PC-3 (cell line): ENCODE results near the gene AFF3.

Experiments used
- EZH2 ChIP-seq: fragments of 300-600 bp; sonication (generic); IDR thresholded peaks from one replicate; pipeline ENCODE4 v1.6.1; 2017; ENCODE audit warnings: antibody characterized with exemption, mild to moderate bottlenecking, low read length; ENCODE audit not compliant: unreplicated experiment
- EZH2phosphoT487 ChIP-seq: fragments of 300-600 bp; sonication (generic); IDR thresholded peaks from 2 replicates; pipeline ENCODE4 v1.6.1; 2018; ENCODE audit warnings: mild to moderate bottlenecking, antibody characterized with exemption, low read length, borderline replicate concordance
- TF ChIP-seq, protein P1 (sequence below): fragments of 300-600 bp; sonication (generic); conservative IDR thresholded peaks from 2 replicates; pipeline ENCODE4 v1.5.1; 2017; ENCODE audit warnings: antibody characterized with exemption, low read depth, mild to moderate bottlenecking, low read length

DNA sequence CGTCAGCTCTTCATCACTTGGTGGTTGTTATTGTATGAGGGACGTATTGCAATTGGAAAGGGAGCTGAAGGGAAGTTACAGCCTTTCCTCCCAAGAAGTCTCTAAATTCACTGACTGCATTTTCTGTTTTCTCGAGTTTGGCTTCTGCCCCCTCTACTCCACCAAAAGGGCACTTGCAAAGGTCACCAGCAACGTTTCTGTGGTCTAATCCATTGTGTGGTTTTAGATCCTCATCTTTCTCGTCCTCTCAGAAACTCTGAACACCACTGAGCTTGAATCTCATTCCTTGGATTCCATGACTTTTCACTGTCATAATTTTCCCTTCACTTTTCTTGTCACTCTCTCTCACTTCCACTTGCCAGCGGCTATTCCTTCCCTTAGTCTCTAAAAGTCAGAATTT lies 308.0 kb downstream of the AFF3 start:
- TF ChIP-seq, protein P1, sequence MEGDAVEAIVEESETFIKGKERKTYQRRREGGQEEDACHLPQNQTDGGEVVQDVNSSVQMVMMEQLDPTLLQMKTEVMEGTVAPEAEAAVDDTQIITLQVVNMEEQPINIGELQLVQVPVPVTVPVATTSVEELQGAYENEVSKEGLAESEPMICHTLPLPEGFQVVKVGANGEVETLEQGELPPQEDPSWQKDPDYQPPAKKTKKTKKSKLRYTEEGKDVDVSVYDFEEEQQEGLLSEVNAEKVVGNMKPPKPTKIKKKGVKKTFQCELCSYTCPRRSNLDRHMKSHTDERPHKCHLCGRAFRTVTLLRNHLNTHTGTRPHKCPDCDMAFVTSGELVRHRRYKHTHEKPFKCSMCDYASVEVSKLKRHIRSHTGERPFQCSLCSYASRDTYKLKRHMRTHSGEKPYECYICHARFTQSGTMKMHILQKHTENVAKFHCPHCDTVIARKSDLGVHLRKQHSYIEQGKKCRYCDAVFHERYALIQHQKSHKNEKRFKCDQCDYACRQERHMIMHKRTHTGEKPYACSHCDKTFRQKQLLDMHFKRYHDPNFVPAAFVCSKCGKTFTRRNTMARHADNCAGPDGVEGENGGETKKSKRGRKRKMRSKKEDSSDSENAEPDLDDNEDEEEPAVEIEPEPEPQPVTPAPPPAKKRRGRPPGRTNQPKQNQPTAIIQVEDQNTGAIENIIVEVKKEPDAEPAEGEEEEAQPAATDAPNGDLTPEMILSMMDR = no peak
- no peak for TF ChIP-seq EZH2phosphoT487
- no peak for TF ChIP-seq EZH2
